GM04503 (cell line): Measurements from ENCODE around the gene GARS1.

Experiments used
- DNase-seq: peaks from one replicate; pipeline ENCODE4 v3.0.0-alpha.2; 2012; ENCODE audit warnings: low read depth

The GARS1 gene

DNA sequence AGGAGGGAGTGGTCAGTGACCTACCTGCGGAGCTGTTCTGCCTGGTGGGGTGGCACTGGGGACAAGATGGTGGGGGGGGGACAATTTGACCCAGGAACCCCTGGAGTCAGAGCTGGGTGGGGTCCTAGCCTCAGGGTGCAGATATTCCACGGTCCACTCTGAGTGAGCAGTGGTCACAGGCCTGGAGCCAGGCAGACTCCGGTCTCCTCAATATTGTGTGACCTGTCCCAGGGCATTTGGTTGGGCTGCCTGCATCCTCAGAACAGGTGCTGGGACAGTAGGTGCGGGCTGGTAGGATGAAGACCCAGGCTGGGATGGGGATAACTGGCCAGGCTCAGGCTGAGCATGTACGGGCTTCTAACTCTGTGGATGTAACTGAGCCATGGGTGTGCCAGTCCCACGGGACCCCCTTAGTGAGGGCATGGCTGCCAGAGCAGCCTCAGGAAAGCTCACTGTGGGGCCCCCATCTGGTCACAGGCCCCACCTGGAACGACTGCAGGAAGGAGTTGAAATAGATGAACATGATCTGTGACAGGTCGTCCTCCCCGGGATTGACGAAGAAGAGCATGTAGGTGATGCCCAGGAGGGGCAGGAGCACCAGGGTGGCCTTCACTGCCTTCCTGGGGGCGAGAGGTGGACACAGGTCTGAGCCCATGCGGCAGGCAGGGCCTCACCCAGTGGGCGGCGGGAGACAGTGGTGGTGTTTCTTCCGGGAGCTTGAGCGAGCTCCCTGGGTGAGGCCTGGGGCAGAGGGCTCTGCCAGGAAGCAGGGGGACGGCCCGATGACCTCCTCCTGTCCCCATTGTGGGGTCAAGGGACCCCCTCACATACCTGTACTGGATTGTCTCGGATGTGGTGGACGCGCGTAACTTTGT is 60.7 kb downstream of the GARS1 start:
- no peak for DNase-seq

DNA sequence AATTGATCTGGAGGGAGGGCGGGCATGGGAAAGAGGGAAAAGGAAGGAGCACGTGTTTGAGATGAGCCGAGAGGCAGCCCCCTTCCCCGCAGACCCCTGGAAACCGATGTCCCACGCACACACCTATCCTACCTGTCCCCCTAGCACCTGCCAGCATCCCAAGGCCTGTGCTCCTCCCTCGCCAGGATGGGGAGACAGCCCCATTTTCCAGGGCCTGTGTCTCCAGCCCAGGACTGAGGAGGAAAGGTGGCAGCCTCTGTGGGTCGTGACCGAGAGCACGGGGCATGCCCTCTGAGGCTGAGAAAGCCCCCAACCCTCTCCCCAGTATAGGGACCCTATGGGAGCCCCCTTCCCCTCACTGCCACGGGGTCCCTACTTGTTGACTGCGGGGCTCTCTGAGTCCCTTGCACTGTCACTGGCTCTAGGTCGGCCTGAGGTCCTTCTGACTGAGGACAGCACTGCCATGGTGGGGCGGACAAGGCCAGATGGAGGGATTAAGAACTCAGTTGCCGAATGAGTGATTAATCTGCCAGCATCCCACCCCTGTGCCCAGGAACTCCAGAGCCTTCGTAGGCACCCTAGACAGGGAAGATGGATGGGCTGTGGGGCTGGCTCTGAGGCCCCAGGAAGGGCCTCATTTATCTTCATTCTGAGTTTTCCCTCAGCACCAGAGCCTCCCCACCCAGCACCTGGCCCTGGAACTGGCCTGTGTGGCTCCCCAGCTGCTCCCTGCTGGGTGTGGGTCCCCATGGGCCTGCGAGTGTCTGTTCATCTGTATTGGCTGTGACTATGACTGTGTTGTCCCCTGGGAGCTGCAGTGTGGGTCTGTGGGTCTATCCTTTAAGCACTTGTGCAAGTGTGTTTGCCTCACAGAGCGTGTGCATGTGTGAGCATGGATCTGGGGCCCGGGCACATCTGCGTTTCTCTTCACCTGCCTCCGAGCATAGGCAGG is 61.6 kb downstream of the GARS1 start:
- DNase-seq = no peak

DNA sequence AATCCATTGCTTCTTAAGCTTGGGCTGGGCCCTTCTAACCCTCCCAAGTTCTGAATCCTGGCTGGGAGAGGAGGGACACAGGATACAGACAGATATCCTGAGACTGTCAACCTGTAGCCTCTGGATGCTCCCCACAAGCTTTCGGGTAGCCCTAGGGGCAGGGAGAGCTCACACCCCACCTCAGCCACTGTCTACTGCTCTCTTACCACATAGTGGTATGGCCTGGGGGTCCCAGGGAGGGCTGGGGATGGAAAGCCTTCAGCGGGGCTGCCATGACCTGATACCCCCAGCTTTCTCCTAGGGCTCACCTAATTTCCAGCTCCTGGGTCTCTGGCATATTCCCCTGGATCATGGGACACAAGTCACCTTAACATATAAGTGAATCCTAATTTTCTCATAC is 62.5 kb downstream of the GARS1 start:
- no peak for DNase-seq

DNA sequence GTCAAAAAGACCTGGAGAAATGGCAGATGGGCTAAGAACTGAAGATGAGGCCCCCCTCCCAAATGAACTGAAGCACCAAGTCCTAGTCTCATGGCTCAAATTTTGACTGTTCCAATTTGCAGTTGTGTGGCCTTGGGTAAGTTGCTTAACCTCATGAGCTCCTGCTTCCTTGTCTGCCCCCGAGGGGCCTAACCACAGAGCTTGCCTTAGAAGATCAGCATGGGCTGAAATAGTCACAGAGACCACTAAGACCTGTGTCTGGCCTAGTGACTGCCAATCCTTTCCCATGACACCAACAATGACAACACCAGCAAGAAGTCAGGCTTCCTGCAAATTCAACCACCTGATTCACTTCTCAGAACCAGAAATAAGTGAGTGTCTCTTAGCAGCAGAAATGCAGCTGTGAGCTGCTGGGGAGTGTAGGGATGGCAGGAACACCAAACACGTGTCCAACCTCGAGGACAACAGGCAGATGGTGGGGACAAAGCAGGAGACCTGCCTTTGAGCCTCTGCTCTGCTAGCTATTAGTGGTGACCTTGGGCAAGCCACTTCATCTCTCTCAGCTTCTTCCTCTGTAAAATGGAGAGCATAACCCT is 63.9 kb downstream of the GARS1 start:
- no peak for DNase-seq

DNA sequence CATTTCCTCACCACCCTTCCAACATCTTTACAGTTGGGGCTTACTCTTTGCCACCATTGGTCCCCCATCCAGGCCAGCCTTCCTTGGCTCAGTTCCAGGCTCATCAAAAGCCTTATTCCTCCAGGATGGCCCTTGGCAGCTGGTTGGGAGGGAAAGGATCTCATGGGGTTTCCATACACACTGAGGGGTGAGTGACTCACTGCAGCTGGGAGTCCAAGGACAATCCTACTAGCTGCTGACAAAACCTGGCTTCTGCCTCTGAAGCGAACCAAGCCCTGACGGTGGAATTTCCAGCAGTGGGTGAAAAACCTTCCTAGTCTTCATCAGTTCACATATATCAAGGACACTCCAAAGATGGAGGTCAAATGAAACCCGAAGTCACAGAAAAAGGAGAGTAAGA is 64.6 kb downstream of the GARS1 start:
- no peak for DNase-seq

DNA sequence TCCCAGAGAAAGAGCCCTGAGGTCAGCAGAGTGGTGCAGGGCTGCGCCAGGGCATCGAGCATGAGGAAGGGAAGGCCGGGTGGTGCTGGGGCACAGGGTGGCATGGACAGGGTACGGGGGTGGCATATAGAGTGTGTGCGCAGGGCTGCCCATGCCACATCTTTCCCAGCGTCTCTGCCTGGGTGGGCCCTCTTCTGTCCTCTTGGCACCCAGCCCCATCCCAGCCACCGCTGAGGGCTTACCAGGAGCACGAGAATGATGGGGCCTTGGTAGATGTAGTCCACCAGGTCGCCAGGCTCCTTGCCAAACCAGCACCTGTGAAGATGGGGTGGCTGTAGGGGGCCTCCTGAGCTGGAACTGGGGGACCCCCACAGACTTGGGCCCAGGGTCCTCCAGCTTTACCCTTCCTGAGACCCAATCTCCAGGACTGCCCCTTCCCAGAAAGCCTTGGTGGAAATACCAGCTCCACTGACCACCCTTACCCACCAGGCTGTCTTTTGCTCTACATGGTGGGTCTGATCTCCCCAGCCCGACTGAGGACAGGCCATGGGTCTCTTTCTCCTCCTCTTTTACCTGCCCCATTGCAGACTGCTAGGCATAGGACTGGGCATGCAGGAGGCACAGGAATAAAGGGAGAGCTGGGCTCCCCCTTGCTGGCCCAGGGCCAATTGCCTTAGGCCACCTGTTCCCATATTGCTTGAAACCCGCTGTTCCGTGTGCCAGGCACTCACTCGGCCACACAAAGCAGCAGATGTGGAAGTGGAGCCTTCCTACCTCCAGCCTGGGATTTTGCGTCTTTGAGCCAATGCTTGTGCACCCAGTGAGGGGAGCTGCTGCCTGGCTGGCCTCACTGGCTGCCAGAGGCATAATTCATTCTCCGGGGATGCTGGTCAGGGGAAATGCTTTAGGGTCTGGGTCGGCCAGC is 65.9 kb downstream of the GARS1 start:
- DNase-seq = no peak

DNA sequence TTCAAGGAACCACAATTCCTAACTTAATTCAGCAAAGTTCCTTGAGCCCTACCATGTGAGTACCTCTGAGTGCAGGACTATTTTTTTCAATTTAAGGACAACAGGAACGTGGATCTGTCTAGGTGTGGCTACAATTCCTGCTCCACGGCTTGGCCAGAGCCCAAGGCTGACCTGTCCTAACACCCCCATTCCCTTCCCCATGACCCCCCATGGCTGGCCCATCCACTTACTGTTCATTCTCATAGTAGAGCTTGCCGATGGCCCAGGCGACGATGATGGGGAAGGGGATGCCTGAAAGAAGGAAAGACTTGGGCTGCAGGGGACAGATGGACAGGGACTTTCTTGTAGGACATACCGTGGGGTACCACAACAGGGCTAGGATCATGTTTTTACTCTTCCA is 67.2 kb downstream of the GARS1 start:
- DNase-seq = no peak

DNA sequence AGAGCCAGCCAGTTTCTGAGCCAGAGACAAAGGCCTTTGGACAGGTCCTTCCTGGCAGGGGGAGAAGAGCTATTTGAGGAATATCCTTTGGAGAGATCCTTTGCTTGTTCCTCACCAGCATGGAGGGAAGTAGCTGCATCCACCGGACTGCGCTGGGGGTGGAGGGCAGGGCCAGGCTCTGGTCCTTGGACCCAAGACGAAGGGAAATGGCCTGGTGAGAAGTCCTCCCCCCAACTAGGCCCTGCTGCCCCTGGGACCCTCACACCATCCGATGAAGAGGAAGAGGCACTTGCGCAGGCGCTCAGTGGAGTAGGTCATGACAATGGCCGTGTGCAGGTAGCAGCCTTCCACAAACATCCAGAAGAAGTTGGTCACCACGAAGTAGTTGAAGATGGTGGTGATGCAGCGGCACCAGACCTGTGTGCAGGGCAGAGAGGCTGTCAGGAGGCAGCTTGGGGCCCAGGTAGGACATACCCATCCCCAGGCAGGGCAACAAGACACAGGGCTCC is 67.8 kb downstream of the GARS1 start:
- DNase-seq = no peak

DNA sequence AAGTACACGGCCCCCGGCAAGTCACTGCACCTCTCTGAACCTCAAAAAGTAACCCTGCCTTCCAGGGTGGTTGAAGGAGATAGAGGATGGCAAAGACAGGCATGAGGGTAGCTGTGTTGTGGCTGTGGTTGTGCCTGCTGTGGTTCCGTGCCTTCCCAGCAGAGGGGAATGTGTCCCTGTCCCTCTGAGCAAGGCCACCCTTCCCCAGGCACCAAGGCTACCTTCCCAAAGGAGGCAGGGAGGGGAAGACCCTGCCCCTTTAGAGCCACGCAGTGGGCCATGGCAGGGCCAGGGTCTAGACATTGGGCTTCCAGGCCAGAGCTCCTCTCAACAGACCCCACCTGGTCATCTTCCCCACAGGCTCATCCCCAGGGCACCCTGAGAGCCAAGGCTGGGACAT is 68.7 kb downstream of the GARS1 start:
- DNase-seq = no peak

DNA sequence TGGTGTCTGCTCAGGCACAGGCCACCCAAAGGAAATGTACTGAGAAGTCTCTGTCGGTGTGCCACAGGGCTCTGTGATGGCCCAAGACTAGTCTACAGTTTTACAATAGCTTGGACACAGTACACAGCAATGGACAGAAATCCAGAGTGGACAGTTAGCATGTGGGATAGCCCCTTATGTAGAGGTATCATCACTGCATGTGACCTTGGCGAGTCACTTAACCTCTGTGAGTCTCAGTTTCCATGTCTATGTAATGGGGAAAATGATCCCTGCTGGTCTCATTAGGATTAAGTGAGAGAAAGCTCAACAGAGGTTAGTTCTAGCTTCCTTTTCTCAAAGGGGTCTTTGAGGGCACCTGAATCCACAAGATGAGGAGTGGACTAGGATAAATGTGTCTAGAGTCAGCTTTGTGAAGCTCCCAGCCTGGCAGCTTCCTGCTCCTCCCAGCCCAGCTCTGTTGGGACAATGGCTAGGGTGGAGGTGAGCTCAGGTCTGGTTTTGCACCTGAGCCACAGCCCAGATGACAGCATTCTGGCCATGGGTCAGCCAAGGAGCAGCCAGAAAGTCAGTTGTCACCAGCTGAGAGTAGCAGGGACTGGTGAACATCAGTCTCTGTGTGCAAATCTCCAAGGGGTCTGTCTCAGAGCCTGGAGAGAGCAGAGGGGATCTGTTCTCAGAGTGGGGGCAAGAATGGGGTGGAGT is 69.7 kb downstream of the GARS1 start:
- DNase-seq = no peak

DNA sequence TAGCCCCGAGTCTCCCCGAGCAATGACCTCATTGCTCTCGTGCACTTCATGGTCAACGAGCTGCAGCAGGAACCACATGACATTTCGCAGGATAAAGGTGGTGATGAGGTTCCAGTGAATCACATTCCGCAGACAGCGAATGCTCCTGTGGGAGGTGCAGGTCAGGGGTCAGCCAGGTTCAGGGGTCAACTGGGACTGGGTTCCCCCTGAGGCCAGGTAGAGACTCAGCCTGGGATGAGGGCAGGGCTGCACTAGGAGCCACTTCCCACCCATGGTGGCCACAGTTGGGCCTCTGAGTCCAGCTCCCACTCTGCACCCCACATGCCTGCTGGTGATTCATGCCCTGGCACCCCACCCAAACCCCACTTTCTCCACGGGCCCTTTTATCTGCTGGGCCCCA is 70.4 kb downstream of the GARS1 start:
- DNase-seq = no peak

DNA sequence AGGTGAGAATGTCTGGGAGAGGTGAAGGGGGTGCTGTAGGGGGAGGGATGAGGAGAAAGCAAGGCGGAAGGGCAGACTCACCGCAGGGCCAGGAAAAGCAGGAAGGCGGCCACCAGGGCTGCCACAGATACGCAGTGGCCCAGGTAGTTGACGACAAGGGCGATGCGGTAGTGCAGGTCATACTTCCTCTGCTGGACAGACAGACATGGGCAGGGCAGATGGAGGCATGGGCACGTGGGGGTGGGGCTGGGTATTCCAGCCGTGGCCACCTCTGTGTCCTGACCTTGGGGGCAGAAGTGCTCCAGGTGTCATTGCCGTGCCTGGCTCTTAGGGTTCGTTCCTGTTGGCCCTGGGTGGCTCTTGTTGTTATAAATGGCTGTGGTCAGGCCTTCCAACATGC is 70.8 kb downstream of the GARS1 start:
- no peak for DNase-seq

DNA sequence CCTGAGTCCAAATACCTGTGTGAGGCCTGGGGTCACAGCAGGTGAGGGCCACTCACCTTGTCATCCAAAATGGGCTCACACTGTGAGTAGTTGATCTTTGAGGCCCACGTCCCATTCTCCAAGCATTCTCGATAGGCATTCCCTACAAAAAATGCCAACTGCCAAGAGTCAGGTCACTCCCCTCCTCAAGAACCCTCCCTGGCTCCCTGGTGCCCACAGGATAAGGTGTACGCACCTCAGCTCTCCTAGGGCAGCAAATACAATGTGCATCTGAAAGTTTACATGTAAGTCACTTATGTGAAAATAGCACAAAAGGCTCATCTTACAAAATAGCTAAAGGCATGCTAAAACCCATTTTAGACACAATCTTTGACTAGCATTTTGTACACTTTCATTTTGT is 72.5 kb downstream of the GARS1 start:
- no peak for DNase-seq

DNA sequence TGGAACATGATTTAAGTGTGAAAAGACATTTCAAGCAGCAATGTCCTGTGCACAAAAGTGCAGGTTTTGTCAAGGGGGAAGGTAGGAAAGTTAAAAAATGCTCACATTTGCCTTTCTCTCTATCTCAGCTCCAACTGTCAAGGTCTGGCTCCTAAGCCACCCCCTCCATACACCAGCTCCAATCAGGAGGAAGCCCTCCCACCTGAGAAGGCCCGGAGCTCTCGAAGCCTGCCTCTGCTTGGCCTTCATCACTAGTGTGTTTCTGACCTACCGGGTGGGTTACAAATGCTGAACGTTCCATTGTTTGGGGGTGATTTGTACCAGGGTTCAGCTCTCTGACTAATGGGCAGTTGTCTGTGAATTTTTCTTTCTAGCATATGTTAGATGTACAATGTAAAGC is 73.4 kb downstream of the GARS1 start:
- no peak for DNase-seq

DNA sequence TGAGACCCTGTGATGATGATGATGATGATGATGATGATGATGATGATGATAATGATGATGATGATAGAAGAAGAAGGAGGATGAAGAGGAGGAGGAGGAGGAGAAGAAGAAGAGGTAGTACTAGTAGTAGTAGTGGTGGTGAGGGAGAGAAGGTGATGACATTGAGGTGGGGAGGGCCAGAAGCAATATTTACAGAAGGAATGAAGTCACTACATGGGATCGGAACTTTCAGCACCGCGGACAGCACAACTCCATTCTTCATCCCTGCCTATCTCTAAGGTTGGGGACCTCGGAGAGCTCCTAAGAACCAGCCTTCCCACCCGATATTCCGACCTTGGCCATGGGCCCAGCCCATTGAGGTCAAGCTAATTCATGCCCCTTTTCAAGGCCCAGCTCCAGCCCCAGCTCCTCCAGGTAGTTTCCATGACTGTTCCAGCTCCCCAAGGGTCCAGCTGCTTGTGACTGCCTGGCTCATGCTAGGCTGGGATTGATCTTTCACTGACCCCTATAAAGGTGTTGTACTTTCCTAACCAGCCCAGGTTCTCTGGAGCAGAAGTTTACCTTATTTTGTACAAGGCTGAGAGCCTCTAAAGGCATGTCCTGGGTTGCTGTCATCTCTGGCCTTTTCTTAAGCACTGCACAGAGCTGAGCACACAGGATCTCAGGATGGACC is 77.3 kb downstream of the GARS1 start:
- DNase-seq = peak; percentile 9

DNA sequence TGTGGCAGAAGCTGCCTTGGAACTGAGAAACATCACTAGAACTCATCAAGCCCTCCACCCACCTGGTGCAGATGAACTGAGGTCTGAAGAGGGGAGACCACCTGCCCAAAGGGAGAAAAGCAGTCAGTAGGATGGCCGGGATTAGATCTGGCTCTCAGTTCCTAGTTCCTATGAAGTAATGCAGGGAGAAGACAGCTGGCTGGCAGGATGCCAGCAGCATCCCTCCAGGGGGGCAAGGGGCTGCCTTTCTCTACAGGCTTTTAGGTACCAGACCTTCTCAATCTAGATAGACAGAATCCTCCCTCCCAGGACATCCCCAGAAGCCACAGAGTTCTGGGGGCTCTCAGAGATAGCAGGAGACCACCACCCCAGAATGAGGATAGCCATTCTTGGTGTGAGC is 79.7 kb downstream of the GARS1 start:
- no peak for DNase-seq

DNA sequence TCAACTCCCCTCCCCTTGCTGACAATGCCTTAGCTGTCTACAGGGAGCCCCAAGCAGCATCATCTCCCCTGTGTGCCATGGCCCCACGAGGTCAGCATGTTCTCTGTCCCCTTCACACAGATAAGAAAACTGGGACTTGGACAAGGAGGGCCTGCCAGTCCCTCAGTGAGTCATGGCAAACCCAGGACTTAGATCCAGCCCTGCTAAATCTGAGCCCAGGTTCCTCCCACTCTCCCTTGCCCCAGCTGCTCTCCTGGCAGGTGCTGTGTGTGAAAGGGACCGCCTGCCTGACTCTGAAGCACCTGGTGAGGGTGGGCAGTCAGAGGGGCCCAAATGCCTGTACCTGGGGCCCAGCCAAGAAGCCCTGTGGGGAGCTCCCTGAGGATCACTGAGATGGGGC is 80.2 kb downstream of the GARS1 start:
- DNase-seq = no peak

DNA sequence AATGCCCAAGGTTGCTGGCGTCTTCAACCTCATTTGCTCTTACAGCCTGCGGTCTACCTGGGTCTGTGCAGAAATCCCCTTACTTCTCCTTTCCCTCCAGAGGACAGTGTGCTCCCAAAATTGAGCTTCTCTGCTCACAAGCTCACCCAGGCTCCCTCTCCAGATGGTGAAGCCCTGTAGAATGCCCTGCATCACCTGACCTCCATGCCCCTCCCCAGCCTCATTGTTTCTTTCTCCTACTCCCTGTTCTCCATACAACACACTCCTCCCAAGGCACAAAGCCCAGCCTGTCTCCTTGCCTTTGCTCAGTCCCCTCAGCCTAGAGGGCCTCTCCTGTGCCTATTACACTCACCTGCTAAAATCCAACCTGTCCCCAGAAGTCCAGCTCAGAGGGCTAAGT is 84.1 kb downstream of the GARS1 start:
- DNase-seq = no peak

DNA sequence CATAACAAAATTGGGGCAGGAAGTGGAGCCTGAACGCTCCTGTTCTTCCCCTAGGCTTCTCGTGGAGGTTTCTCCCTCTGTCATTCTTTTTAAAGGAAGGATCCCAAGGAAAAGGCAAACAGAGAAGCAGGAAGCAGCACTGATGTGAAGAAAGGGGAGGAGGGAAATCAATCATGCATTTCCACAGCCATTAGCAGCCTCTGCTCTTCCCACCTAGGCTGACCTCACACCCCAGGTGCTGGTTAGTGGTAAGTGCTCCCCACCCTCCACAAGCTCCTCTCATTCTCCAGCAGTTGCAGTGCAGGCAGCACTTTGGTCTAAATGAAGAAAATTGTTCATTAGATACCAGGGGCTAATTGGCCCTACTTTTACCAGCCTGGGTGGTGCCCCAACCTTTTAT is 85.0 kb downstream of the GARS1 start:
- no peak for DNase-seq

DNA sequence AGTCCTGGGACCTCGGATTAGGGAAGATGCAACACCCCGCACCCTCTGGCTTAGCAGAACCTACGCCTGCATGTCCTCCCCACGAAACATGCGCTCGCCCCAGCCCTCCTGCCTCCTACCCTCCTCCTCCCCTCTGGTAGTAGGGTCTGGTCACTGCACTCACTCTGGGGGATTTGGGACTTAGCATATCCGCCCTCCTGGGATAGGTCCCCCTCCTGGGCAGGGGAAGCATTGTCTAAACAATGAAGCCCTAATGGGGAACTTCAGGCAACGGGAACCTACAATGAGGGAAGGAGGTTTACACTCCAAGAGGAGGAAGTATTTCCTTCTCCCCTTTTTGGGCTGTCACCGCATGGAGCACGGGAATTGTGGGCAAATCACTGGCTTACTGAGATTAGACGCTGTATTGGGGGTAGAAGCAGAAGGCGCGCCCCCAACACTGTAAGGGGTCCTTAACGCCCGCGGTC is 86.7 kb downstream of the GARS1 start:
- DNase-seq = no peak
